Lower lobe of right lung (tissue), 2 donors: ENCODE data around the gene RIC1. TPM values are rescaled to one million over a fixed set of nuclear protein-coding genes. Genes with fewer than 3 reads are reported as not detected.
"Not testable (repeated sequence)": the region's sequence is repeated elsewhere in the genome, so short reads cannot be mapped to it uniquely, and the experiment has no call there.

Experiments used
- ATAC-seq, 2 donors: fragments of 200-7000 bp; cut with Tn5 transposase; one replicate each; pipeline ENCODE4 v1.9.1; 2020 to 2022; ENCODE audit warnings: mild to moderate bottlenecking in 2 of 2, moderate library complexity in 2 of 2
- DNase-seq: peaks from one replicate; pipeline ENCODE4 v3.0.0-alpha.2; 2020
- H3K27ac ChIP-seq: fragments of 200-600 bp; one replicate; pipeline ENCODE4 v1.8.0; 2022
- H3K27me3 ChIP-seq: fragments of 200-600 bp; one replicate; pipeline ENCODE4 v1.8.0; 2022; ENCODE audit warnings: low read depth
- H3K36me3 ChIP-seq: fragments of 200-600 bp; one replicate; pipeline ENCODE4 v1.8.0; 2022; ENCODE audit warnings: mild to moderate bottlenecking
- H3K4me1 ChIP-seq: fragments of 200-600 bp; one replicate; pipeline ENCODE4 v1.8.0; 2022
- H3K4me3 ChIP-seq: fragments of 200-600 bp; one replicate; pipeline ENCODE4 v1.8.0; 2022; ENCODE audit warnings: mild to moderate bottlenecking
- H3K9me3 ChIP-seq: fragments of 200-600 bp; one replicate; pipeline ENCODE4 v1.8.0; 2022
- intact Hi-C: fragments of 100-400 bp; cut with DNase I; formaldehyde crosslinking; loops from one replicate; pipeline ENCODE4 v1.11.0; 2022
- total RNA-seq: library from RNA; stranded (reverse); fragmentation: NEBNext Ultra II Directional; extraction: Animal tissue kit (Norgen Biotek cat#: 25700); gene quantifications from one replicate; pipeline ENCODE4 v1.2.1, GENCODE V29; 2021
- TF ChIP-seq, protein P1 (sequence below): fragments of 200-600 bp; IDR thresholded peaks from one replicate; pipeline ENCODE4 v1.8.0; 2022; ENCODE audit warnings: antibody characterized with exemption, mild to moderate bottlenecking
- donor health status: DM: no; HTN: yes; CAD: no; lungs with severe emphysema.

Gene RIC1
- total RNA-seq, 1 donor from 2014 or later = 20.5 TPM

DNA sequence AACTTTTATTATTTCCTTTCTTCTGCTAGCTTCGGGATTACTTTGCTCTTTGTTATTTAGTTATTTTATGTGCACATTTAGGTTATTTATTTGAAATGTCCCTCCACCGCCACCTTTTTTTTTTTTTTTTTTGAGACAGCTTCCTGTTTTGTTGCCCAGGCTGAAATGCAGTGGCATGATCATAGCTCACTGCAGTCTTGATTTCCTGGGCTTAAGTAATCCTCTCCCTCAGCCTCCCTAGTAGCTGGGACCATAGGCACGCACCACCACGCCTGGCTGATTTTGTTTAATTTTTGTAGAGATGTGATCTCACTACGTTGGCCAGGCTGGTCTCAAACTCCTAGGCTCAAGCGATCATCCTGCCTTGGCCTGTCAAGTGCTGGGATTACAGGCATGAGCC, 38.5 kb downstream of the RIC1 start:
- no peaks in the 10 kb centered on the region for H3K27me3 ChIP-seq
- intact Hi-C loops = no loop called here
- TF ChIP-seq, protein P1, sequence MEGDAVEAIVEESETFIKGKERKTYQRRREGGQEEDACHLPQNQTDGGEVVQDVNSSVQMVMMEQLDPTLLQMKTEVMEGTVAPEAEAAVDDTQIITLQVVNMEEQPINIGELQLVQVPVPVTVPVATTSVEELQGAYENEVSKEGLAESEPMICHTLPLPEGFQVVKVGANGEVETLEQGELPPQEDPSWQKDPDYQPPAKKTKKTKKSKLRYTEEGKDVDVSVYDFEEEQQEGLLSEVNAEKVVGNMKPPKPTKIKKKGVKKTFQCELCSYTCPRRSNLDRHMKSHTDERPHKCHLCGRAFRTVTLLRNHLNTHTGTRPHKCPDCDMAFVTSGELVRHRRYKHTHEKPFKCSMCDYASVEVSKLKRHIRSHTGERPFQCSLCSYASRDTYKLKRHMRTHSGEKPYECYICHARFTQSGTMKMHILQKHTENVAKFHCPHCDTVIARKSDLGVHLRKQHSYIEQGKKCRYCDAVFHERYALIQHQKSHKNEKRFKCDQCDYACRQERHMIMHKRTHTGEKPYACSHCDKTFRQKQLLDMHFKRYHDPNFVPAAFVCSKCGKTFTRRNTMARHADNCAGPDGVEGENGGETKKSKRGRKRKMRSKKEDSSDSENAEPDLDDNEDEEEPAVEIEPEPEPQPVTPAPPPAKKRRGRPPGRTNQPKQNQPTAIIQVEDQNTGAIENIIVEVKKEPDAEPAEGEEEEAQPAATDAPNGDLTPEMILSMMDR = no peak
- ATAC-seq (no peak), DNase-seq (no peak)
- H3K27ac ChIP-seq = no peak overlapping the region
- peaks cover 14% of the 10 kb centered on the region for H3K9me3 ChIP-seq
- no peaks in the 10 kb centered on the region for H3K4me1 ChIP-seq
- H3K36me3 ChIP-seq = no peaks in the 10 kb centered on the region
- H3K4me3 ChIP-seq = no peak overlapping the region

DNA sequence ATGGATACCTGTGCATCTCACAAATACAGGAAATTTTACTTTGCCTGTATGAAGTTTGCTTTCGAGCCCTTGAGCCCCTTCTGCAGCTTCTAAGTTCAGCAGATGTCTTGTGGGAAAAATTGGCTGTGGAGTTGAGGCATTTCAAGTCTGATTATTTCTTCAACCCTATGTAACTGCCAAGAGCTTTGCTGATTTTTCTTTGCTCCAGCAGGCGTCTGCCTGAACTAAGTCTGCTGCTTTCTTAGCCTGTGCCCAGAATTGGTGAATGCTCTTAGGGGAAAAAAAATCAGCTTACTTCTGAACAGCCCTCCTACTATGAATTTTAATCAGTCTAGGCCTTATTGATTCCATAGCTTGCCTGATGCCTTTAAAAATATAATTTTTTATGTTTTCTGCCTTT, 41.2 kb downstream of the RIC1 start:
- TF ChIP-seq, protein P1 = no peak
- ATAC-seq (no peak), DNase-seq (no peak)
- H3K27me3 ChIP-seq = no peaks in the 10 kb centered on the region
- H3K4me3 ChIP-seq = no peak overlapping the region
- intact Hi-C loops = no loop called here
- no peaks in the 10 kb centered on the region for H3K4me1 ChIP-seq
- H3K36me3 ChIP-seq = no peaks in the 10 kb centered on the region
- peaks cover 7% of the 10 kb centered on the region for H3K9me3 ChIP-seq
- no peak overlapping the region for H3K27ac ChIP-seq

DNA sequence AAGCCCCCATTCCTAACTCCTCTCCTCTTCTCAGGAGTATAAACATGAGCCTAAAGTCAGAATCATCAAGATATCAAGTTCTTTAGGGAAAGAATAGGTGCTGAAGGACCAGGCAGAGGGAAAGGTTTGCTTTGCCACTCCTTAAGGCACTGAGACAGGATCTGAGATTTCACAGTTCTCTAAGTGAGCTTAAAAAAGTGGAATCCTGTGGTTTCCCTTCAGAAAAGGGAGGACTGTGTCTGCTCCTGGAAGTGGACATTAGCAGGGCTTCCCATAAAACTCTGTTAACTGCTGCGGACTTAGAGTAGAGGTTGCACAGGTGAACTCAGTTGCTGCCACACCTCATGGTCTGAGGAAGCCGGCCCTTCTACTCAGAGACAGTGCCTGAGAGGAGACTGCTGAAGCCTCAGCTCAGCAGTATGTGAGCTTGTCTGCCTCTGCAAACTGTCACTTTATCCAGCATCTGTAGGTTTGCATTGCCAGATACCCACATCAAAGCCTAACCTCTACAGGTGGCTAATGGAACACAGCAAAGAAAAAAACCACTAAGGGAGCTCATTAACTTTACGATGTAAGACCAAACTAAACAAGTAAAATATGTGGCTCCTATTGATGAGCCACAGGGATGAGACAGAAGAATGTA, 42.9 kb downstream of the RIC1 start:
- intact Hi-C loops = no loop called here
- no peaks in the 10 kb centered on the region for H3K36me3 ChIP-seq
- ATAC-seq = no peak
- no peak for DNase-seq
- no peaks in the 10 kb centered on the region for H3K27me3 ChIP-seq
- TF ChIP-seq, protein P1 = no peak
- H3K4me3 ChIP-seq = no peak overlapping the region
- no peak overlapping the region for H3K27ac ChIP-seq
- H3K9me3 ChIP-seq = peaks cover 7% of the 10 kb centered on the region
- H3K4me1 ChIP-seq = no peaks in the 10 kb centered on the region

DNA sequence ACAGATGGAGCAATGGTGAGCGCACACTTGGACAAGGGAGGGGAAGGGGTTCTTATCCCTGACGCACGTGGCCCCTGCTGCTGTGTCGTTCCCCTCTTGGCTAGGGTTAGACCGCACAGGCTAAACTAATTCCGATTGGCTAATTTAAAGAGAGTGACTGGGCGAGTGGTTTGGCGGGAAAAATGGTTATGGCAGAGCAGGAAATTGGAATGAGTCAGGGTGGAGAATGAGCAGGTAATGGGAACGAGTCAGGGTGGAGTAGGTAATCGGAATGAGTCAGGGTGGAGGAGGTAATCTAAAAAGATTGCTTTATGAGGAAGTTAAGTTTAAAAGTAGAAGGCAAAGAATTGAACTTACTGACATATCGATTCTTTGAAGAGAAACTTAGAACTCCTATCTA, 46.1 kb downstream of the RIC1 start:
- H3K27me3 ChIP-seq, H3K4me1 ChIP-seq, H3K9me3 ChIP-seq, H3K4me3 ChIP-seq, H3K36me3 ChIP-seq, ATAC-seq, H3K27ac ChIP-seq, DNase-seq, intact Hi-C loops: not testable (repeated sequence)

DNA sequence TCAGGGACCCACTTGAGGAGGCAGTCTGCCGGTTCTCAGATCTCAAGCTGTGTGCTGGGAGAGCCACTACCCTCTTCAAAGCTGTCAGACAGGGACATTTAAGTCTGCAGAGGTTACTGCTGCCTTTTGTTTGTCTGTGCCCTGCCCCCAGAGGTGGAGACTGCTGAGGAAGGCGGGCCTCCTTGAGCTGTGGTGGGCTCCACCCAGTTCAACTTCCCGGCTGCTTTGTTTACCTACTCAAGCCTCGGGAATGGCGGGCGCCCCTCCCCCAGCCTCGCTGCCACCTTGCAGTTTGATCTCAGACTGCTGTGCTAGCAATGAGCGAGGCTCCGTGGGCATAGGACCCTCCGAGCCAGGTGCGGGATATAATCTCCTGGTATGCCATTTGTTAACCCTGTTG, 54.7 kb downstream of the RIC1 start:
- H3K36me3 ChIP-seq, H3K27ac ChIP-seq, H3K9me3 ChIP-seq, H3K4me3 ChIP-seq, ATAC-seq, DNase-seq, H3K27me3 ChIP-seq, intact Hi-C loops: not testable (repeated sequence)
- peaks cover 14% of the 10 kb centered on the region for H3K4me1 ChIP-seq

DNA sequence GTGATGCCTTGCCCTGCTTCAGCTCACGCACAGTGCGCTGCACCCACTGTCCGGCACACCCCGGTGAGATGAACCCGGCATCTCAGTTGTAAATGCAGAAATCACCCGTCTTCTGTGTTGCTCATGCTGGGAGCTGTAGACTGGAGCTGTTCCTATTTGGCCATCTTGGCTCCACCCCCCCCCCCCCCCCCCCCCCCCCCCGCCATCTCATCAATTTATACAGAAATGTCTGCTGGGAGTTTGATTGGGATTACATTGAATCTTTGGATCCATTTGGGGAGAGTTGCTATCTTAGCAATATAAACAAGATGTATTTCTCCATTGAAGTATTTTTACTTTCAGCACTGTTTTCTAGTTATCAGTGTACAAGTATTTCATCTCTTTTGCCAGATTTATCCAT, 55.2 kb downstream of the RIC1 start:
- TF ChIP-seq, protein P1 = no peak
- intact Hi-C loops = no loop called here

DNA sequence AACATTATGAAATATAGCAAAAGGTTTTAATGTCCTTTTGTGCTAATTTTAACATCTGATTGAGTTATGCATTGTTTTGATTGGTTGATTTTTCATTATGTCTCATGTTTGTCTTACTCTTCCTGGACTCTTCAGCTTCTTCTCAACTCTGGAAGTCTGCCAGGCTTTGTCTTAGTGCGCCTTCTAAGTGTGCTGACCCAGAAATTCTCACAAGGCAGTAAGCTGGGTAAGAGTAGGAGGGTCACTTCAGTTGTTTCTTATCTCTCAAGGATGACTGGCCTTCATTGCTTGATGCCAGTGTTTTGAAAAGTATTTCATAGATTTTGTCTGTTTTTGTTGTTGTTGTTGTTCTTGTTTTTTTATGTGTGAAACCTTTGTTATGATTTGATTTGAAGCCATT, 59.2 kb downstream of the RIC1 start:
- H3K27ac ChIP-seq = no peak overlapping the region
- TF ChIP-seq, protein P1 = no peak
- DNase-seq (no peak), ATAC-seq (no peak)
- no peak overlapping the region for H3K4me3 ChIP-seq
- intact Hi-C loops = no loop called here
- H3K27me3 ChIP-seq = no peaks in the 10 kb centered on the region
- H3K9me3 ChIP-seq = peaks cover 4% of the 10 kb centered on the region
- H3K36me3 ChIP-seq = no peaks in the 10 kb centered on the region
- peaks cover 16% of the 10 kb centered on the region for H3K4me1 ChIP-seq

More for the DNA sequence above, 55.2 kb downstream of the RIC1 start:
- no peak overlapping the region for H3K4me3 ChIP-seq
- H3K27ac ChIP-seq = no peak overlapping the region
- H3K4me1 ChIP-seq = peaks cover 16% of the 10 kb centered on the region
- no peak for DNase-seq
- H3K9me3 ChIP-seq = peaks cover 4% of the 10 kb centered on the region
- H3K36me3 ChIP-seq = no peaks in the 10 kb centered on the region
- no peaks in the 10 kb centered on the region for H3K27me3 ChIP-seq
- no peak for ATAC-seq
